Neural cell (in vitro differentiated cells): Measurements from ENCODE around the gene EFNA4. TPM values are rescaled to one million over a fixed set of nuclear protein-coding genes. Genes with fewer than 3 reads are reported as not detected.
A peak's percentile ranks its signal among the peaks of the same experiment; 100 is the strongest.

ENCODE experiments used
- H2AFZ ChIP-seq: fragments of 200-600, 300-800 bp; sonication (generic), shearing (Covaris generic); 2 replicates; pipeline ENCODE4 v1.6.0; 2014; ENCODE audit warnings: low read depth, mild to moderate bottlenecking, antibody characterized with exemption, low read length, moderate library complexity
- H3F3A ChIP-seq: fragments of 200-600 bp; shearing (Covaris generic); 2 replicates; pipeline ENCODE4 v1.6.1; 2016; ENCODE audit warnings: mild to moderate bottlenecking, moderate library complexity, mixed read lengths, antibody characterized with exemption, low read length; ENCODE audit not compliant: insufficient read depth, poor library complexity, severe bottlenecking
- H3K27ac ChIP-seq: fragments of 200-600, 300-800 bp; sonication (generic), shearing (Covaris generic); 2 replicates; pipeline ENCODE4 v1.5.1; 2014; ENCODE audit warnings: mild to moderate bottlenecking, low read length, moderate library complexity
- H3K27me3 ChIP-seq: fragments of 300-800, 200-600 bp; sonication (generic), shearing (Covaris generic); 2 replicates; pipeline ENCODE4 v1.6.0; 2014; ENCODE audit warnings: mild to moderate bottlenecking, low read depth, low read length, moderate library complexity; ENCODE audit not compliant: insufficient read depth
- H3K36me3 ChIP-seq: fragments of 300-800, 200-600 bp; sonication (generic), shearing (Covaris generic); 2 replicates; pipeline ENCODE4 v1.5.1; 2014; ENCODE audit warnings: mild to moderate bottlenecking, antibody characterized with exemption, low read length, moderate library complexity; ENCODE audit not compliant: insufficient read depth
- H3K4me2 ChIP-seq: fragments of 300-800, 200-600 bp; sonication (generic), shearing (Covaris generic); 2 replicates; pipeline ENCODE4 v1.6.0; 2014; ENCODE audit warnings: mild to moderate bottlenecking, low read length
- H3K4me3 ChIP-seq: fragments of 300-800, 200-600 bp; sonication (generic), shearing (Covaris generic); 2 replicates; pipeline ENCODE4 v1.5.1; 2014; ENCODE audit warnings: mild to moderate bottlenecking, low read length, moderate library complexity
- H3K79me2 ChIP-seq: fragments of 200-600 bp; shearing (Covaris generic); replicated peaks from 2 replicates; pipeline ENCODE4 v1.6.0; 2014; ENCODE audit warnings: mild to moderate bottlenecking, low read length, moderate library complexity; ENCODE audit not compliant: insufficient read depth
- H3K9ac ChIP-seq: fragments of 300-800, 200-600 bp; sonication (generic), shearing (Covaris generic); 2 replicates; pipeline ENCODE4 v1.6.1; 2016; ENCODE audit warnings: mild to moderate bottlenecking, low read length, mixed read lengths
- H3K9me2 ChIP-seq: fragments of 200-600 bp; shearing (Covaris generic); 2 replicates; pipeline ENCODE4 v1.6.1; 2016; ENCODE audit warnings: mild to moderate bottlenecking, low read length, mixed read lengths; ENCODE audit not compliant: insufficient read depth
- H3K9me3 ChIP-seq: fragments of 200-600, 300-800 bp; sonication (generic), shearing (Covaris generic); 2 replicates; pipeline ENCODE4 v1.6.1; 2016; ENCODE audit warnings: mild to moderate bottlenecking, mixed run types, low read length, moderate library complexity, mixed read lengths
- H4K20me1 ChIP-seq: fragments of 200-600 bp; shearing (Covaris generic); 2 replicates; pipeline ENCODE4 v1.6.1; 2016; ENCODE audit warnings: mild to moderate bottlenecking, mixed run types; ENCODE audit not compliant: insufficient read depth
- CTCF ChIP-seq: fragments of 450-650 bp; IDR thresholded peaks from 2 replicates; pipeline ENCODE4 v1.5.1; 2014; ENCODE audit warnings: antibody characterized with exemption, mild to moderate bottlenecking, moderate library complexity; ENCODE audit not compliant: poor library complexity, severe bottlenecking
- EP300 ChIP-seq: fragments of 450-650 bp; conservative IDR thresholded peaks from 2 replicates; pipeline ENCODE4 v1.6.1; 2014; ENCODE audit warnings: antibody characterized with exemption, mild to moderate bottlenecking, moderate library complexity; ENCODE audit not compliant: poor library complexity, severe bottlenecking
- EZH2 ChIP-seq: fragments of 200-600, 300-800 bp; shearing (Covaris generic), sonication (generic); IDR thresholded peaks from 2 replicates; pipeline ENCODE4 v1.6.1; 2014; ENCODE audit warnings: antibody characterized with exemption, low read length, borderline replicate concordance, mild to moderate bottlenecking; ENCODE audit not compliant: insufficient read depth, poor library complexity, severe bottlenecking
- MXI1 ChIP-seq: fragments of 450-650 bp; conservative IDR thresholded peaks from 2 replicates; pipeline ENCODE4 v1.6.1; 2014; ENCODE audit warnings: antibody characterized with exemption, mild to moderate bottlenecking; ENCODE audit not compliant: poor library complexity, severe bottlenecking
- POLR2AphosphoS5 ChIP-seq: IDR thresholded peaks from 2 replicates; pipeline ENCODE4 v1.6.1; 2012
- RAD21 ChIP-seq: fragments of 450-650 bp; conservative IDR thresholded peaks from 2 replicates; pipeline ENCODE4 v1.6.1; 2014; ENCODE audit warnings: antibody characterized with exemption, mild to moderate bottlenecking, moderate library complexity
- REST ChIP-seq: IDR thresholded peaks from 2 replicates; pipeline ENCODE4 v1.6.1; 2012; ENCODE audit warnings: borderline replicate concordance
- SMC3 ChIP-seq: fragments of 450-650 bp; conservative IDR thresholded peaks from 2 replicates; pipeline ENCODE4 v1.6.1; 2014; ENCODE audit warnings: antibody characterized with exemption, mild to moderate bottlenecking, moderate library complexity; ENCODE audit not compliant: poor library complexity
- TAF1 ChIP-seq: IDR thresholded peaks from 2 replicates; pipeline ENCODE4 v1.6.1; 2012; ENCODE audit warnings: low read depth
- polyA plus RNA-seq: library from polyadenylated mRNA; depleted of rRNA; stranded (reverse); fragments of >200 nt; gene quantifications from 2 replicates; pipeline ENCODE4 v1.2.3, GENCODE V29; 2014

The EFNA4 gene
- polyA plus RNA-seq, 1 donor from 2014 or later, result 1.2 TPM

DNA sequence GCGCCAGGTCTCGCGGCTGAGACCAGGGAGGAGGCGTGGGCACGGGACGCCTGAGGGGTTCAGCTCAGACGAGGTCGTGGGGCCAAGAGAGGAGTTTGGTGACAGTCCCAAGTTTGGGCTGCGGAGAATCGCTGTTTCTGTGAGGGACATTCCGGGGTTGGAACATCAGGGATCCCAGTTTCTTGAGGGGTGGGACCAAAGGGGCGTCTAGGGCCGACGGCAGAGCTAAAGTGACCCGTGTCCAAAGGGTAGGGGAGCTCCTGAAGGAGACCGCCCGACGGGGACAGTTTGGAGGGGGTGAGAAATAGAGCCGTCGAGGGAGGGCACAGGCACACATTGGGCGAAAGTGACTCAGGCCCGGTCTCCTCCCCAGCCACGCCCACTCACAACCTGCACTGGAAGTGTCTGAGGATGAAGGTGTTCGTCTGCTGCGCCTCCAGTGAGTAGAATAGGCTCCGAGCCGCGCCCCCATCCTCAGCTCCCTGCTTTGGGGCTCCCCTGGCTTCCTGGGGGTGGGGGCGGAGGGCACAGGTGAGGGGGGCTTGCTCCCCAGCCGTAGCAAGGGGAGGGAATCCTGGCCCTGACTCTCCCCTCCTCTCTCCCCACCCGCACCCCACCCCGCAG lies 22.1 kb downstream of the EFNA4 start:
- no peaks in the 10 kb centered on the region for H3K36me3 ChIP-seq
- H3K9me3 ChIP-seq, result no peaks in the 10 kb centered on the region
- no peak overlapping the region for H2AFZ ChIP-seq
- H3F3A ChIP-seq, result peaks cover 7% of the 10 kb centered on the region
- peak overlapping the region; percentile 57 for H3K9ac ChIP-seq
- H3K4me3 ChIP-seq, result peak overlapping the region; percentile 82
- H3K4me2 ChIP-seq, result peak overlapping the region; percentile 47
- no peaks in the 10 kb centered on the region for H3K27me3 ChIP-seq
- peak overlapping the region; percentile 58 for H3K27ac ChIP-seq
- H3K9me2 ChIP-seq, result no peaks in the 10 kb centered on the region
- H4K20me1 ChIP-seq, result peaks cover 33% of the 10 kb centered on the region
- peaks cover 22% of the 10 kb centered on the region for H3K79me2 ChIP-seq
- TF ChIP-seq REST, result no peak
- no peak for TF ChIP-seq EZH2
- TF ChIP-seq TAF1, result no peak
- TF ChIP-seq SMC3, result no peak
- TF ChIP-seq CTCF, result no peak
- no peak for TF ChIP-seq EP300
- TF ChIP-seq POLR2AphosphoS5, result no peak
- no peak for TF ChIP-seq RAD21
- no peak for TF ChIP-seq MXI1

DNA sequence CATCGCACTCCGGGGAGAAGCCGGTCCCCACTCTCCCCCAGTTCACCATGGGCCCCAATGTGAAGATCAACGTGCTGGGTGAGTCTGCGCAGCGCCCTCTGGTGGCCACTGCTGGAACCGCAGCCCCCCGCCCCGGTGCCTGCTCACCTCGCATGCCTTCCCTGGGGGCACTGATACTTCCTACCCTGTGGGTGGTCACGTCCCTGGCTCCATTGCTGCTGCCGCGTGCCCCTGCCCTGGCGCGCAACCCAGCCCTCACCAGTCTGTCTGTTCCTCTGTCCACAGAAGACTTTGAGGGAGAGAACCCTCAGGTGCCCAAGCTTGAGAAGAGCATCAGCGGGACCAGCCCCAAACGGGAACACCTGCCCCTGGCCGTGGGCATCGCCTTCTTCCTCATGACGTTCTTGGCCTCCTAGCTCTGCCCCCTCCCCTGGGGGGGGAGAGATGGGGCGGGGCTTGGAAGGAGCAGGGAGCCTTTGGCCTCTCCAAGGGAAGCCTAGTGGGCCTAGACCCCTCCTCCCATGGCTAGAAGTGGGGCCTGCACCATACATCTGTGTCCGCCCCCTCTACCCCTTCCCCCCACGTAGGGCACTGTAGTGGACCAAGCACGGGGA lies 22.7 kb downstream of the EFNA4 start:
- peak overlapping the region; percentile 82 for H3K4me3 ChIP-seq
- H3K9me3 ChIP-seq, result no peaks in the 10 kb centered on the region
- H3K9ac ChIP-seq, result no peak overlapping the region
- peak; percentile 48 for TF ChIP-seq RAD21
- TF ChIP-seq CTCF, result peak; percentile 83
- TF ChIP-seq POLR2AphosphoS5, result no peak
- peak; percentile 63 for TF ChIP-seq SMC3
- TF ChIP-seq EZH2, result no peak
- no peak overlapping the region for H2AFZ ChIP-seq
- H3K36me3 ChIP-seq, result no peaks in the 10 kb centered on the region
- H3K27ac ChIP-seq, result no peak overlapping the region
- no peak overlapping the region for H3K4me2 ChIP-seq
- peaks cover 31% of the 10 kb centered on the region for H4K20me1 ChIP-seq
- H3K9me2 ChIP-seq, result no peaks in the 10 kb centered on the region
- peaks cover 22% of the 10 kb centered on the region for H3K79me2 ChIP-seq
- H3F3A ChIP-seq, result peaks cover 5% of the 10 kb centered on the region
- no peaks in the 10 kb centered on the region for H3K27me3 ChIP-seq
